HCT116 (cell line): ENCODE data around the gene CDK5RAP2. TPM values are rescaled to one million over a fixed set of nuclear protein-coding genes. Genes with fewer than 3 reads are reported as not detected.

Experiments used
- ATAC-seq: fragments of 200-7000 bp; cut with Tn5 transposase; 2 replicates; pipeline ENCODE4 v1.9.1; 2020; ENCODE audit warnings: mild to moderate bottlenecking, moderate library complexity
- BruUV-seq: library from RNA; stranded (reverse); fragments of 400-500 nt; replicated peaks from 2 replicates; lab custom pipeline; 2021; lab: Mats Ljungman, UMichigan
- CTCF ChIA-PET: fragments of 300-600 bp; sonication (Branson Sonifier 250); formaldehyde crosslinking; loops from one replicate; lab custom pipeline; 2021; ENCODE audit warnings: antibody characterized with exemption; lab: Charles Lee
- POLR2A ChIA-PET: fragments of 300-600, 350-600 bp; sonication (Branson Sonifier 250); formaldehyde crosslinking; loops from one replicate; lab custom pipeline; 2021; ENCODE audit warnings: antibody characterized with exemption; lab: Charles Lee
- RAD21 ChIA-PET, 2 experiments: fragments of 300-600 bp; sonication (Branson Sonifier 250); formaldehyde crosslinking; loops; one replicate each; lab custom pipeline; 2023; ENCODE audit warnings: low total read pairs in 2 of 2; ENCODE audit not compliant: uncharacterized antibody in 2 of 2, unreplicated experiment in 2 of 2, low non-redundant PET in 1 of 2; lab: Charles Lee
- DNase-seq: peaks from one replicate; pipeline ENCODE4 v3.0.0-alpha.2; 2010; ENCODE audit warnings: low read depth, low spot score
- H2AFZ ChIP-seq: fragments of 200-600 bp; shearing (Covaris generic), sonication (generic); 2 replicates; pipeline ENCODE4 v1.6.1; 2017; ENCODE audit warnings: low read depth, mixed run types, mixed read lengths, antibody characterized with exemption, low read length; ENCODE audit not compliant: poor library complexity, severe bottlenecking
- H3K27ac ChIP-seq: 2 replicates; pipeline ENCODE4 v1.5.1; 2012; ENCODE audit warnings: low read depth, low read length
- H3K27me3 ChIP-seq: fragments of 200-600 bp; sonication (generic); 2 replicates; pipeline ENCODE4 v1.6.1; 2016; ENCODE audit warnings: mixed run types, low read length, mixed read lengths; ENCODE audit not compliant: insufficient read depth
- H3K36me3 ChIP-seq, 2 experiments: fragments of 200-500 bp in 1 of 2; fragments of 200-600 bp in 1 of 2; sonication (Bioruptor generic) in 1 of 2; sonication (generic) in 1 of 2; 2 replicates each; pipeline versions ENCODE4 v1.5.1 to v1.6.1; 2014 to 2016; ENCODE audit warnings: low read length in 2 of 2, inconsistent platforms in 1 of 2, mixed read lengths in 1 of 2, mixed run types in 1 of 2; ENCODE audit not compliant: insufficient read depth in 2 of 2, control insufficient read depth in 1 of 2
- H3K4me1 ChIP-seq, 2 experiments: fragments of 200-600 bp in 1 of 2; sonication (generic) in 1 of 2; 2 replicates each; pipeline versions ENCODE4 v1.5.1 to v1.6.1; 2012 to 2017; ENCODE audit warnings: low read length in 2 of 2, inconsistent platforms in 1 of 2, mild to moderate bottlenecking in 1 of 2, mixed read lengths in 1 of 2, mixed run types in 1 of 2, moderate library complexity in 1 of 2; ENCODE audit not compliant: insufficient read depth in 2 of 2, control insufficient read depth in 1 of 2
- H3K4me2 ChIP-seq: fragments of 200-600 bp; sonication (generic); 2 replicates; pipeline ENCODE4 v1.6.1; 2017; ENCODE audit warnings: mixed run types, low read length, mixed read lengths
- H3K4me3 ChIP-seq, 2 experiments: fragments of 200-600 bp in 1 of 2; sonication (generic) in 1 of 2; replicated peaks in 1 of 2; 2 replicates each; pipeline ENCODE4 v1.5.1; 2011 to 2016; ENCODE audit warnings: low read length in 2 of 2, control low read depth in 1 of 2, low read depth in 1 of 2, mild to moderate bottlenecking in 1 of 2, mixed read lengths in 1 of 2, mixed run types in 1 of 2
- H3K79me2 ChIP-seq: fragments of 200-600 bp; sonication (generic); 2 replicates; pipeline ENCODE4 v1.6.1; 2017; ENCODE audit warnings: mild to moderate bottlenecking, mixed run types, low read length, moderate library complexity, mixed read lengths; ENCODE audit not compliant: insufficient read depth
- H3K9ac ChIP-seq: fragments of 200-600 bp; sonication (generic); 2 replicates; pipeline ENCODE4 v1.6.1; 2016; ENCODE audit warnings: low read length, mixed read lengths
- H3K9me2 ChIP-seq: fragments of 200-600 bp; sonication (generic), shearing (Covaris generic); 2 replicates; pipeline ENCODE4 v1.6.1; 2017; ENCODE audit warnings: mixed run types, mild to moderate bottlenecking, moderate library complexity; ENCODE audit not compliant: insufficient read depth
- H3K9me3 ChIP-seq, 2 experiments: fragments of 200-500 bp in 1 of 2; fragments of 200-600 bp in 1 of 2; sonication (Bioruptor generic) in 1 of 2; sonication (generic) in 1 of 2; 2 replicates each; pipeline ENCODE4 v1.6.1; 2014 to 2017; ENCODE audit warnings: low read length in 2 of 2, mixed read lengths in 2 of 2, inconsistent platforms in 1 of 2, low read depth in 1 of 2, mild to moderate bottlenecking in 1 of 2, mixed run types in 1 of 2, moderate library complexity in 1 of 2; ENCODE audit not compliant: control insufficient read depth in 1 of 2, insufficient read depth in 1 of 2
- H4K20me1 ChIP-seq: fragments of 200-600 bp; sonication (generic), shearing (Covaris generic); 2 replicates; pipeline ENCODE4 v1.6.1; 2017; ENCODE audit warnings: mixed run types, mild to moderate bottlenecking, moderate library complexity; ENCODE audit not compliant: insufficient read depth
- CEBPB ChIP-seq: IDR thresholded peaks from 2 replicates; pipeline ENCODE4 v1.6.1; 2012; ENCODE audit warnings: low read depth
- ELF1 ChIP-seq: IDR thresholded peaks from 2 replicates; pipeline ENCODE4 v1.6.1; 2012; ENCODE audit warnings: low read depth, borderline replicate concordance
- EZH2 ChIP-seq: fragments of 200-600 bp; sonication (generic); IDR thresholded peaks from 2 replicates; pipeline ENCODE4 v1.6.1; 2017; ENCODE audit warnings: antibody characterized with exemption, mixed run types
- EZH2phosphoT487 ChIP-seq: fragments of 200-600 bp; IDR thresholded peaks from 2 replicates; pipeline ENCODE4 v1.6.1; 2018; ENCODE audit warnings: antibody characterized with exemption, borderline replicate concordance
- POLR2A ChIP-seq: IDR thresholded peaks from 2 replicates; pipeline ENCODE4 v1.7.0; 2011; ENCODE audit warnings: borderline replicate concordance; ENCODE audit not compliant: insufficient read depth, insufficient read length; ENCODE audit errors: extremely low read depth
- POLR2AphosphoS5 ChIP-seq: IDR thresholded peaks from 2 replicates; pipeline ENCODE4 v1.6.1; 2011; ENCODE audit warnings: mild to moderate bottlenecking, low read depth, low read length, moderate library complexity
- SIN3A ChIP-seq: IDR thresholded peaks from 2 replicates; pipeline ENCODE4 v1.6.1; 2012; ENCODE audit warnings: low read depth
- SP1 ChIP-seq: IDR thresholded peaks from 2 replicates; pipeline ENCODE4 v1.6.1; 2012; ENCODE audit warnings: low read depth
- TCF7L2 ChIP-seq: IDR thresholded peaks from 2 replicates; pipeline ENCODE4 v1.7.0; 2011; ENCODE audit warnings: borderline replicate concordance, inconsistent platforms; ENCODE audit not compliant: insufficient read depth, insufficient read length; ENCODE audit errors: extremely low read depth
- YY1 ChIP-seq: IDR thresholded peaks from 2 replicates; pipeline ENCODE4 v1.6.1; 2011; ENCODE audit warnings: low read length, low read depth, moderate library complexity, mild to moderate bottlenecking; ENCODE audit not compliant: insufficient replicate concordance; ENCODE audit errors: extremely low read depth
- ZFX ChIP-seq: fragments of 450-650 bp; IDR thresholded peaks from 2 replicates; pipeline ENCODE4 v1.6.1; 2017
- intact Hi-C: fragments of 100-400 bp; cut with micrococcal nuclease; formaldehyde crosslinking; loops from 2 replicates; pipeline ENCODE4 v1.10.0; 2022
- total RNA-seq: library from RNA; stranded (reverse); gene quantifications from one replicate; pipeline ENCODE4 v1.2.1, GENCODE V29; 2021; ENCODE audit not compliant: unreplicated experiment
- TF ChIP-seq, protein P1 (sequence below): IDR thresholded peaks from 2 replicates; pipeline ENCODE4 v1.6.1; 2011; ENCODE audit warnings: mild to moderate bottlenecking, low read length, moderate library complexity; ENCODE audit not compliant: insufficient replicate concordance; ENCODE audit errors: extremely low read depth
- TF ChIP-seq, protein P2 (sequence below): IDR thresholded peaks from 2 replicates; pipeline ENCODE4 v1.6.1; 2012
- TF ChIP-seq, protein P3 (sequence below): IDR thresholded peaks from 2 replicates; pipeline ENCODE4 v1.6.1; 2012; ENCODE audit warnings: low read depth
- TF ChIP-seq, protein P4 (sequence below), 3 experiments: fragments of 200-600 bp in 1 of 3; sonication (generic) in 1 of 3; IDR thresholded peaks in 2 of 3; conservative IDR thresholded peaks in 1 of 3; 2 replicates each; pipeline ENCODE4 v1.5.1; 2012 to 2017; ENCODE audit warnings: low read depth in 2 of 3, low read length in 2 of 3, antibody characterized with exemption in 1 of 3, borderline replicate concordance in 1 of 3, control low read depth in 1 of 3, mild to moderate bottlenecking in 1 of 3, mixed read lengths in 1 of 3, mixed run types in 1 of 3, moderate library complexity in 1 of 3; ENCODE audit not compliant: insufficient read depth in 1 of 3
- TF ChIP-seq, protein P5 (sequence below): IDR thresholded peaks from 2 replicates; pipeline ENCODE4 v1.6.1; 2012

The CDK5RAP2 gene
- total RNA-seq, 1 experiment from 2014 or later, result 56.2 TPM

DNA sequence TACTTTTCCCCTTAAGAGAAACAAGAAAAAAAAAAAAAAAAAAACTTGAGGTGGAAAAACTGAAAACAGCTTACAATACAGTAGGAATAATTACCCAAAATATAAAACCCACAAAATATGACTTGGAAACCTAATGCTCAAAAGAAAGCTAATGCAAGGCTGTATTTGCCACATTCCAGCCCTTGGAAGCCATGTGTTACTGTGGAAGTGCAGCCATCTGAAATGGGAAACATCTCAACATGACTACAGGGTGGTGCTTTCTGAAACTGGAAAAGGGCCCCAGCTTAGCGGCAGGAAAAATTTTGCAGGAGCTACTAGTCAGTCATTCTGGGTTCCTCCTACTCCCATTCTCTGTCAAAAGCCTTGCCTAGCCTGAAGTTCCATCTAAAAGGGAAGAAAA, 20.4 kb downstream of the CDK5RAP2 start:
- H3K27ac ChIP-seq, result no peak overlapping the region
- no peak for TF ChIP-seq YY1
- TF ChIP-seq, protein P1, sequence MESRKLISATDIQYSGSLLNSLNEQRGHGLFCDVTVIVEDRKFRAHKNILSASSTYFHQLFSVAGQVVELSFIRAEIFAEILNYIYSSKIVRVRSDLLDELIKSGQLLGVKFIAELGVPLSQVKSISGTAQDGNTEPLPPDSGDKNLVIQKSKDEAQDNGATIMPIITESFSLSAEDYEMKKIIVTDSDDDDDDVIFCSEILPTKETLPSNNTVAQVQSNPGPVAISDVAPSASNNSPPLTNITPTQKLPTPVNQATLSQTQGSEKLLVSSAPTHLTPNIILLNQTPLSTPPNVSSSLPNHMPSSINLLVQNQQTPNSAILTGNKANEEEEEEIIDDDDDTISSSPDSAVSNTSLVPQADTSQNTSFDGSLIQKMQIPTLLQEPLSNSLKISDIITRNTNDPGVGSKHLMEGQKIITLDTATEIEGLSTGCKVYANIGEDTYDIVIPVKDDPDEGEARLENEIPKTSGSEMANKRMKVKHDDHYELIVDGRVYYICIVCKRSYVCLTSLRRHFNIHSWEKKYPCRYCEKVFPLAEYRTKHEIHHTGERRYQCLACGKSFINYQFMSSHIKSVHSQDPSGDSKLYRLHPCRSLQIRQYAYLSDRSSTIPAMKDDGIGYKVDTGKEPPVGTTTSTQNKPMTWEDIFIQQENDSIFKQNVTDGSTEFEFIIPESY, result no peak
- TF ChIP-seq ELF1, result no peak
- no peak for TF ChIP-seq CEBPB
- no peak for TF ChIP-seq EZH2phosphoT487
- TF ChIP-seq, protein P2, sequence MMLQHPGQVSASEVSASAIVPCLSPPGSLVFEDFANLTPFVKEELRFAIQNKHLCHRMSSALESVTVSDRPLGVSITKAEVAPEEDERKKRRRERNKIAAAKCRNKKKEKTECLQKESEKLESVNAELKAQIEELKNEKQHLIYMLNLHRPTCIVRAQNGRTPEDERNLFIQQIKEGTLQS, result no peak
- TF ChIP-seq, protein P3, sequence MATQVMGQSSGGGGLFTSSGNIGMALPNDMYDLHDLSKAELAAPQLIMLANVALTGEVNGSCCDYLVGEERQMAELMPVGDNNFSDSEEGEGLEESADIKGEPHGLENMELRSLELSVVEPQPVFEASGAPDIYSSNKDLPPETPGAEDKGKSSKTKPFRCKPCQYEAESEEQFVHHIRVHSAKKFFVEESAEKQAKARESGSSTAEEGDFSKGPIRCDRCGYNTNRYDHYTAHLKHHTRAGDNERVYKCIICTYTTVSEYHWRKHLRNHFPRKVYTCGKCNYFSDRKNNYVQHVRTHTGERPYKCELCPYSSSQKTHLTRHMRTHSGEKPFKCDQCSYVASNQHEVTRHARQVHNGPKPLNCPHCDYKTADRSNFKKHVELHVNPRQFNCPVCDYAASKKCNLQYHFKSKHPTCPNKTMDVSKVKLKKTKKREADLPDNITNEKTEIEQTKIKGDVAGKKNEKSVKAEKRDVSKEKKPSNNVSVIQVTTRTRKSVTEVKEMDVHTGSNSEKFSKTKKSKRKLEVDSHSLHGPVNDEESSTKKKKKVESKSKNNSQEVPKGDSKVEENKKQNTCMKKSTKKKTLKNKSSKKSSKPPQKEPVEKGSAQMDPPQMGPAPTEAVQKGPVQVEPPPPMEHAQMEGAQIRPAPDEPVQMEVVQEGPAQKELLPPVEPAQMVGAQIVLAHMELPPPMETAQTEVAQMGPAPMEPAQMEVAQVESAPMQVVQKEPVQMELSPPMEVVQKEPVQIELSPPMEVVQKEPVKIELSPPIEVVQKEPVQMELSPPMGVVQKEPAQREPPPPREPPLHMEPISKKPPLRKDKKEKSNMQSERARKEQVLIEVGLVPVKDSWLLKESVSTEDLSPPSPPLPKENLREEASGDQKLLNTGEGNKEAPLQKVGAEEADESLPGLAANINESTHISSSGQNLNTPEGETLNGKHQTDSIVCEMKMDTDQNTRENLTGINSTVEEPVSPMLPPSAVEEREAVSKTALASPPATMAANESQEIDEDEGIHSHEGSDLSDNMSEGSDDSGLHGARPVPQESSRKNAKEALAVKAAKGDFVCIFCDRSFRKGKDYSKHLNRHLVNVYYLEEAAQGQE, result no peak
- TF ChIP-seq EZH2, result no peak
- TF ChIP-seq SP1, result no peak
- TF ChIP-seq, protein P4, sequence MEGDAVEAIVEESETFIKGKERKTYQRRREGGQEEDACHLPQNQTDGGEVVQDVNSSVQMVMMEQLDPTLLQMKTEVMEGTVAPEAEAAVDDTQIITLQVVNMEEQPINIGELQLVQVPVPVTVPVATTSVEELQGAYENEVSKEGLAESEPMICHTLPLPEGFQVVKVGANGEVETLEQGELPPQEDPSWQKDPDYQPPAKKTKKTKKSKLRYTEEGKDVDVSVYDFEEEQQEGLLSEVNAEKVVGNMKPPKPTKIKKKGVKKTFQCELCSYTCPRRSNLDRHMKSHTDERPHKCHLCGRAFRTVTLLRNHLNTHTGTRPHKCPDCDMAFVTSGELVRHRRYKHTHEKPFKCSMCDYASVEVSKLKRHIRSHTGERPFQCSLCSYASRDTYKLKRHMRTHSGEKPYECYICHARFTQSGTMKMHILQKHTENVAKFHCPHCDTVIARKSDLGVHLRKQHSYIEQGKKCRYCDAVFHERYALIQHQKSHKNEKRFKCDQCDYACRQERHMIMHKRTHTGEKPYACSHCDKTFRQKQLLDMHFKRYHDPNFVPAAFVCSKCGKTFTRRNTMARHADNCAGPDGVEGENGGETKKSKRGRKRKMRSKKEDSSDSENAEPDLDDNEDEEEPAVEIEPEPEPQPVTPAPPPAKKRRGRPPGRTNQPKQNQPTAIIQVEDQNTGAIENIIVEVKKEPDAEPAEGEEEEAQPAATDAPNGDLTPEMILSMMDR (IDR thresholded peaks at IDR 0.05 in 2 of 3, conservative IDR thresholded peaks at IDR 0.05 in 1 of 3; ENCODE audit: borderline replicate concordance in 1 of 3, insufficient read depth in 1 of 3, low read depth in 2 of 3, low read length in 2 of 3), result no peak
- TF ChIP-seq ZFX, result no peak
- TF ChIP-seq TCF7L2, result no peak
- TF ChIP-seq POLR2AphosphoS5, result no peak
- no peak for TF ChIP-seq POLR2A
- no peak for TF ChIP-seq SIN3A
- TF ChIP-seq, protein P5, sequence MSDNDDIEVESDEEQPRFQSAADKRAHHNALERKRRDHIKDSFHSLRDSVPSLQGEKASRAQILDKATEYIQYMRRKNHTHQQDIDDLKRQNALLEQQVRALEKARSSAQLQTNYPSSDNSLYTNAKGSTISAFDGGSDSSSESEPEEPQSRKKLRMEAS, result no peak
- TF ChIP-seq, all 23 proteins: peak for 0
- Histone ChIP-seq H3K9ac (no peak overlapping the region), H3K79me2 (peaks cover 71% of the 10 kb centered on the region), H2AFZ (no peak overlapping the region), H3K9me3 (no peaks in the 10 kb centered on the region), H3K4me2 (no peak overlapping the region), H3K4me3 (no peak overlapping the region), H3K36me3 (peaks cover 2 to 4% of the 10 kb centered on the region in 2 experiments; a peak in 1 of 4 replicates), H4K20me1 (no peaks in the 10 kb centered on the region), H3K27me3 (no peaks in the 10 kb centered on the region), H3K4me1 (no peaks in the 10 kb centered on the region; a peak in 1 of 4 replicates), H3K9me2 (no peaks in the 10 kb centered on the region)
- no peak for DNase-seq
- CTCF ChIA-PET, result no interaction called here
- POLR2A ChIA-PET, result interaction anchor here (0.7 kb wide), 1 partner anchor 9 kb away, joined by 4 read pairs; no protein-coding TSS in a partner anchor
- no peak for ATAC-seq
- RAD21 ChIA-PET, result no interaction called here
- no TSS peak for BruUV-seq
- intact Hi-C loops, result no loop called here
